GM18909 (cell line): ENCODE results near the gene JAG1.

ENCODE experiments used
- ATAC-seq: cut with Tn5 transposase; IDR thresholded peaks from one replicate; pipeline ENCODE4 v1.9.1; 2021; ENCODE audit warnings: mild to moderate bottlenecking; ENCODE audit not compliant: unreplicated experiment, poor library complexity

The JAG1 gene

DNA sequence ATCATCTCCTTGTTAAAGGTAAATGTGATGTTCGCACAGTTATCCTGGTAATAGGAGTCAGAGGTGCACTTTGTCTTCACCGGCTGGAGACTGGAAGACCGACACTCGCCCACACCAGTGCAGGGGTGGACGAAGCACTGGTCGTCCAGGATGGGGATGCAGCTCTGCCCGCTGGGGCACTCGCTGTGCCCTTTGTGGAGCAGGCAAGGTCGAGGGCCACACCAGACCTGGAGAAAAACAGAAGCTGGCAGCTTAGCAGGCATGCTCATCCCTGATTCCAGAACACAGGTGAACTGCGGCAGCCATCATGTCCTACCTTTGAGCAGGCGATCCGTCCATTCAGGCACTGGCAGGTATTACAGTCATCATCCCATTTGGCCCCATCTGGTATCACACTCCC is 32.3 kb downstream of the JAG1 start:
- ATAC-seq: no peak

DNA sequence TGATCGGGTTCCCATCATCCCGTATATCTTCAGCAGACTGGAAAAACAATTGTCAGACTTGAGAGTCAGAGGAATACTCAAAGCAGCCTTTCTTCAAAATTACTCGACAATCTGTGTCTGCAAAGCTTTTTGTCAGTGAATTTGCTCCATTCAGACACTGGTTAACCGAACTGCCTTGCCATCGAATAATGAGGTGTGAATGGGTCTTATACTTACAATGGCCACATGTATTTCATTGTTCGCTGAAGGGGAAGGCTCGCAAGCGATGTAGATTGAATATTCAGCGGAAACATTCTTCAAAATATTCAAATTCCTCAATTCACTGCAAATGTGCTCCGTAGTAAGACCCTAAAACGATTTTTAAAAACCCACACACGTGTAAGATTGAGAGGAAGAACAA is 32.9 kb downstream of the JAG1 start:
- ATAC-seq: no peak

DNA sequence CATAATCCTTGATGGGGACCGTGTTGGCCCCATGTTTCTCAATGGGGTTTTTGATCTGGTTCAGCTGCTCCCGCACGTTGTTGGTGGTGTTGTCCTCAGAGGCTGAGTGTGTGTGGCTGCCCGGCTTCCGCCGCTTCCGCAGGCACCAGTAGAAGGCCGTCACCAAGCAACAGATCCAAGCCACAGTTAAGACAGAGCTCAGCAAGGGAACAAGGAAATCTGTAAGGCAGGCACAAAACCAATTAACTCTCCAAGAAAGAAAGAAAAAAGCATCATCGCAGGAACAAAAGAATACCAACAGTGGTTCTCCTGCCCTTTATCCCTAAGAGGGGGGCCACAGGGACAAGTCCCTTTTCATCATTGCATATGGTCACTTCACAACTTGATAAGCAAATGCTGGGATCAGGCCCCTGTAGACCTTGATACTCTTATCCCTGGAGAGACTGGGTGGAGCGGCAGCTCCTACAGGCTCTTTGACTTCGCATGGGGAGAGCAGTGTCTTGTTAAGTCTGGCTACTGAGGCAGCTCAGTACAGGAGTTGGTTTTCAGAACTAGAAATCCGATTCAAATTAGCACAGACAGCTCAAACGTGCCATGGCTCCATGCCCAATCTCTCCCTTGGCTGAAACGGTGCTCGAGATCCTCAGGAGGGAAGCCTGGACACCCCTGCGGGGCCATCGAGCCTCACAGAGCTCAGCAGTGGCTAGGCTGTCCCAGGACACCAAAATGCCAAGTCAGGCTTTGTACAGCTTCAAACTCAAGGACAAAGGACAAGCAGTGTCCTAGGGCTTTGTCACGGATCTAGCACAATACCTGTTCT is 33.9 kb downstream of the JAG1 start:
- no peak for ATAC-seq

DNA sequence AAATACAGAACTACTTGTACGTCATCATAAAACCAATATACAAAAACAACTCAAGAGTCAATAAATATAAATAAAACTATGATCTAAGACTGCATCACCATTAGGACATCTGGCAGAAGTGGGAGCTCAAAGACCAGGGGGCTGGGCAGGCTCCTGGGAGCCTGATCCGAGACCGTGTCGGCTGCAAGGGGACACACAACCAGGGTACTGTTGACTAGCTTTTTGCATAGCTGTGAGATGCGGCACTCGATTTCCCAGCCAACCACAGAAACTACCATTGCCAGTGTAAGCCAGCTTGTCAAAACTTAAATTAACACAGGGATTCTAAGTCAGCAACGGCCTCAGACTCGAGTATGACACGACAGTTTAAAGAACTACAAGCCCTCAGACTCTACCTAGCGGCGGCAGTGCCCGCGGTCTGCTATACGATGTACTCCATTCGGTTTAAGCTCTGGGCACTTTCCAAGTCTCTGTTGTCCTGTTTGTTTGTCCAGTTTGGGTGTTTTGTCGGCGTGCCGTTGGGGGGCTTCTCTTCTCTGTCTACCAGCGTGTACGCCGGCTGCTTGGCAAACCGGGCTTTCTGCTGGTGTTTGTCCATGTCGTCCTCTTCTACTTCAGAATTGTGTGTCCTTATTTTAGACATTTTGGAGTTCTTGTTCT is 34.6 kb downstream of the JAG1 start:
- ATAC-seq: no peak

DNA sequence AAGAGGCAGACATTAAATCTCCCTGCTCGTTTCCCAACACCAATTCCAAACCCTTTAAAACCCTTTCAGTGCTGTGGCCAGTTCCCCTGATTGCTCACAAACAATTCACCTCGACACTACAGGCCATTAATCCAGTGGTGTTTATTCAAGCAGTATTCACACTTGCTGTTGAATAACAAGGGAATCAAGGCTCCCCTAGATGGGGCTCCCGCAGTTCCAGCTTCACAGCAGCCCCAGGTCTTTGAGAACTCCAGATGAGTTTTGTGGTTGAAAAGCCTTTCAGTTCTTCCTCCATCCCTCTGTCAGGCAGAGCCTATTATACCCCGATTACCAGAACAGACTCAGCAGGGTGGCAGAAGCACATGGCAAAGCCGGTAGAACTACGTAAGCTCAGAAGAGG is 36.2 kb downstream of the JAG1 start:
- ATAC-seq: no peak

DNA sequence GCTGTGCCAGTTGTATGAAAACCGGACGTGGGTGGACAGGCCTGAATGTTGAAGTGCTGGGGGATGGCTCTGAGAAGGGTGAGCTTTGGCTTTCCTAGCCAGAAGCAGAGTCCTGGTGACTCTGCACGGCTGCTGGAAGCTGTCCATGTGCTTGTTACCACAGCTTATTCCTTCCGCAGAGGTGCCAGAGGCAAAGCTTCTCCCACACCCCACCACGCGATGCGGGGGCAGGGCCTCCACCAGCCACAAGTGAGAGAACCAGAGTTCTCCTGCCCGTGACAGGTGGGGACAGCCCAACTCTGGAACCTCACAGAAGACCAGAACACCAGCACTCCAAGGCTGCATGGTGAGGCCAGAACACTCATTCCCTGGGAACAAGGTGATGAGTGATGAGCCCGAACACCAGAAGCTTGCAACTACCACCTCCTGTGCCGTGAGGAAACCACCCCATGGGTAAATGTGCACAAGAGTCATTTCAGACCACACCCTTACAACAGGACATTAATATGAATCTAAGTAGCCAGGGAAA is 36.7 kb downstream of the JAG1 start:
- no peak for ATAC-seq

DNA sequence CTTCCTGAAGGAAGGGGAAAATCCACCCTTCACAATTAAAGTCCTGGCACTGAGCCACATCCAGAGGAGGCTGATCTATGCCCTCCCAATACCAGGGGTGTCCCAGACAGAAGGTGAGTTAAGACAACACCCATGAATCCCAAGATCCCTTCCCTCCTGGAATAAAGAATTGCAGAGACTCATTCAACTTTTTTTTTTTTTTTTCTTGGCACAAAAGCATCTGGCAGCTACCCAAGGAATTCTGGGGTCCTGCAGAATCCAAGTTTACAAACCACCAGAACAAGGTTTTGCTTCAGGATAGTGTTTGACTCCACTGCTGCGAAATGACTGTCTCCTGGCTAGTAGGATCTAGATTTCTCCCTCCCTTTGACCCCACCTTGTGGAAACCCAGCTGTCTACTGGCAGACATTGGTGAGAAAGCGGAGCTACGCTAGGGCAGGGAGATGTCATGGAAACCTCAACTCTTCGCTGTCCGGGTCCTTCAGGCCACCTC is 37.4 kb downstream of the JAG1 start:
- no peak for ATAC-seq

DNA sequence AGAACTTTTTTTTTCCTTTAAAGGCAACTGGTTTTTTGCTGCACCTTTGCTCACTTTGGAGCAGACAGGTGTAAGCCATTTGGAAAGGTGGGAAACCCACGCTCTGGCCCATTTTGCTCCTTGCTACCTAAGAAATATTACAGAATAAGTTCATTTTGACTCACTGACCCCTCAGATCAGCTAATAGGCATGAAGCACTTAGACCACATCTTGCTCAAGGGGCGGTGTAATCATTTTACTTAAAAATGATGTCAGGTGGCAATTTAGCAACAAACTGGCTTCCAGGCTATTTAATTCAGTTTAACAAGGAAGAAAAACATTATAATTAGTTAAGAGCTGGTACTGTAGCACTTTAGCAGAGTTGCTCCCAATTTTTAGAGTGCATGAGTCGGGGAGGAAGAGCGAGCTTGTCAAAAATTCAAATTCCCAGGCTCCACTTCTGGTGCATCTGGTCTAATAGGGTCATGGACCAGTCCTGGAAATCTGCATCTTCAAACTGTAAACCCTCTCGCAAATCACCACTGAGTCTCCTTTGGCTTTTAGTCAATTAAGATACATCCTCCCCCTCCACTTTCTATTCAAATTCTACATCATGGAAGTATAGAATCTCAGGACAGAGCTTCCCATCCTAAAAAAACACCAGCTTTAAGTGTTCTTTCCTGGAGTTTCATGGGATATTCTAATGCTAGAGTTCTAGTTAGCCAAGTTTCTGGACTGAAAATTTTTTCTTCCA is 38.2 kb downstream of the JAG1 start:
- no peak for ATAC-seq

DNA sequence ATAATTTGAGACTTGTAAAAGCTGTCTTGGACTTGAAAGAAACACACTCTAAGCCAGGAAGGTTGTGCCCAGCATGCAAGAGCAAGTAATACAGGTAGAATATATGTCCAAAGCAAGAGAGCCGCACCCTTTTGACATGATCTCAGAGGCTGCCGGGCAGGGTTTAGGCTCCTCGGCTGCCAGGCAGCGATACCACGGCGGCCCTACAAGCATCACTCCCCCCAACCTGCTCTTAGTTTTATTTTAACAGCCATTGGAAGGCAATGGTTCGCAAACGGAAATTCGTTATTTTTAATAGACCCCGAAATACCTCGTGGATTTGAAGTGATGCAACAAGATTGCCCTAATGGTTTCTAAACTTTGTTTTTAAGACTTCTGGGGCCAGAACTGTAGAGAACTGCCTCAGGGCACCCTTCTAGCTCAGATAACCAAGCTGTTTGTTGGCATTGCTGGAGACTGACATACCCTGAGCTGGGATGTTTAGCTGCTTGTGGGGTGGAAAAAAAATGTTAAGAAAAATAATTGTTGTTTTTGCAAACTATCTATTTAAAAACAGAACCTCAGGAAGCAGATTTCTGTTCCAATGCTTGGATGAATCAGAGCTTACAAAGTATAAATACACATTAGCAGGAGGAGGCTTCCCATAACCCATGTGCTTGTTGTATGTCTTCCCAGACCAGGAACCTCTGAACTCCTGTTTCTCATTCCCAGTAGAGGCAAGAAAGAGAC is 39.0 kb downstream of the JAG1 start:
- ATAC-seq: no peak

DNA sequence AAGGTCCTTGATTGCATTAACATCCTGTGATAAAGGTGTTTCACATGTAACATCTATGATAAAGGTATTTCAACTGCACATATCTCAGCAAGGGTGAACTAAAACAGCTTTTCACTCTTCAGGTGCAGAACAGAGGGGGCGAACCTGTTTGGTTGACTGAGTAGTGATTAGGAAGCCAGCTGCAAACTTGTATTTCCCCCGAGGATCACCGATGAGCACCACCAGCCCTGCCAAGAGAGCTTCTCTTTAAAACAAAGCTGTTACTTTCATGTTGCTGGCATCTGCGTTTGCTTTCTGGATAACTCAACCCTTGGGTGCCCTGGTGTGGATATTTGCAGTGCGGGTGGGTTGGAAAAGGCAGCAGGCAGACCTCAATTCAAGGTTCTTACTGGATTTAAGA is 39.6 kb downstream of the JAG1 start:
- no peak for ATAC-seq

DNA sequence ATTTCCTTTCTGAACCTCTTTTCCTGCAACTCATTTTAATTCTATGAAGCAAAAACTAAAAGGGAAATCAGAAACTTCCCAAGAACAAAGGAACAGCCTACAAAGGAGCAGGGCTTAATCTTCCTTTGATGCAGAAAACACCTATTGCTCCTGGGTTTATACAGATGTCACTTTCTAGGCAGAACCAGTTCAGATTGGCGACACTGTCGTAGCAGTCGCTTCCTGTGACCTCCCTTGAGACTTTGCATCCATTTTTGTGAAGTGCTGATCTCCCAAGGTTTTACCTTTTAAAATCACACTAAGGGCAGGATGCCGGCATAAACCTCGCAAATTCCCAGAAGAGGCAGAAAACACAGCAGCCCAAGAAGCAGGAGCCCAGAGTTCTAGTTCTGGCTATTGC is 40.1 kb downstream of the JAG1 start:
- ATAC-seq: no peak

DNA sequence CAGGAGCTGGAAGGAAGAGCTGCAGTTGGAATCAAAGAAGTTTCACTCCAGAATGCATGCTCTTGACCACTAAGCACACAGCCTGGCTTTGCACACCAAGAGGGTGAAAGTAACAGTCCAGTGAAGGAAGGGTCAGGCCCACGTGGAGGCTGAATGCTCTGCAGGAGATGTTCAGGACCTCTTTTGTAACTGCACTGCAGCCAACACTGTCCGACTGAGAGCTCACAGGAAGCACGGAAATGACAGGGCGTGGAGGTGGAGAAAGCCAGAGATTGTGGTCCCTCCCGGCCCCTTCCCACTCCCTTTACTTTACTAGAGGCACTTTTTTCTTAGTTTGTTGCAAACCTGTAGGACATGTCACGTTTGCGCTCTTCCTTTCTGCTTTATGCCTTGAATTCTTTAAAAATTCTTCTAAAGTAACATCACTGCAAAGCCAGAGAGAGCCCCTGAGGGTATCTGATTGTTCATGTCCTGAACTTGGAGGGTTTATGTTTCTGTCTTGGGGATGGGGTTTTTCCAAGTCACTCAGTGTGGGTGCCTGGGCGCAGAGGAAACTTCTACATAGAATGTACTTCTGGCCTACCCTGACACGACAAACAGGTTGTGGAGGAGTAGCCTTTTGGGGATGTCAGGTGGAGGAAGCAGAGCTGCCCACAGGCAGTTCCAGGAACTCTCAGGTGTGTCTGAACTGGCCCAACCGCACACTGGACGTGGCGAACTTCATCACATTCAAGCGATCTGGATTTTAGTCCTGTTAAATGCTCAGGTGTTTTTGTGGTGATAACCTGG is 40.9 kb downstream of the JAG1 start:
- ATAC-seq: no peak

DNA sequence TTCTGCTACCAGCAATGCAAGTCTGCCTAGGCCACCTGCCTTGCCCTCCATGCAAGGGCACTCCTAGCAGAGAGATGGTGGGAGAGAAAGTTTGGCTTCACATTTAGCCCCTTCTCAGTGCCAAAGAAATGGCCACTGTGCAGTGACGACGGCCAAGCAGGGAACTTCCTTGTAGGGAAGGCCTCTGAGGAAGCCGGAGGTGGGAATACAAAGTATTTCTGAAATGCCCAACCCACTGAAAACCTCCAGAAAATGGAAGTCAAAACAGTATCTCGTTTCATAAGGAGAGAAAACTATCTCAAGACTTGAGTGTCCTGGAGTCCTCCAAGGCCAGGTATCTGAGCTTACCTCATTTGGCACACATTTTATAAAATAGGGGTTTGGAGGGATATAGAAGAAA is 42.7 kb downstream of the JAG1 start:
- no peak for ATAC-seq

DNA sequence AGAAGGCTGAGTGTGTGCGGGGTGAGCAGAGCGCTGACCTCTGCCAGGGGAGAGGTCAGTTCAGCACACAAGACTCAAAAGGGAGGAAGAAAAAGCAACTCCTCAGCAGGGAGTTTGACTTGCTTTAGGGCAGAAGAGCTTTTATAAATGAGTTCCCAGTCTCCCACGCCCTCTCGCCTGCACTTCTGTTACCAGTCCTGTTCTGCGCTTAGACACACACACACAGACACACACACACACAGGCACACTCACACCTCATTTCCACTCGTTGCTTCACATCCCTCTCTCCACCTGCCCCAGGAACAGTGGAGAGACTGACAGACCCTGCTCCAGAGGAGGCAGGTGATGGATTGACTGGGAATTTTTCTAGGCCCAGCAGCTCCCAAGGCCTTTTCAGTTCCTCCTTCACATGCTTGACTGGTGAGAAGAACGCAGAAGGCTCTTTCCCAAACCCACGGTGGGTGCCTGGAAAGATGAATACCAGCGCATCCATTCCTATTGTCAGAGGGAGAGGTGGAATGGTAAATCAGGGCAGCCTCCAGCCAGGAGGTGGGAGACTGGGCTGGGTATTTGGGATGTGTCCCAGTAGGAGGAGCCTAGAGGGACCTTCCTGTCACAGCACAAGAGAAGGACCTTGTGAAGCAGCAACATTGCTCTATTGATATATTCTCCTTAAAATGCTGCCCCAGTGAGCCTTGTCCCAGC is 43.7 kb downstream of the JAG1 start:
- ATAC-seq: no peak

DNA sequence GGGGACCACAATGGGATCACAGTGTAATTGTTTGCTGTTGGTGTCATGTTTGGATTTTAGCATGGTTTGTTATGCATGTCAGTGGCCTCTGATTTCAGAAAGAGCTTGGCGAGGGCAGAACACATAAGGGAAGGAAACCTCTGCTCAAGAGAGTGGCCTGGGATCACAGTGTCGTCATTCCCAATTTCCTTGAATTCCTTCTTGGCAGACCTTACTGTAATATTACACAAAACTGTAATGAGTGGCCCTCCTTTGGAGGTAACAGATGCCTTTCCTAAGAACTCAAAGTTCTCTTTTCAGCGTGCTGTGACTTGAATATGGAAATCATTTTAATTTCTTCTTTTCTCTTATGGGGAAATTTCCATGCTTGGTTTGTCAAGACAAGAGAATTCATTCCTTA is 46.9 kb downstream of the JAG1 start:
- ATAC-seq: no peak

DNA sequence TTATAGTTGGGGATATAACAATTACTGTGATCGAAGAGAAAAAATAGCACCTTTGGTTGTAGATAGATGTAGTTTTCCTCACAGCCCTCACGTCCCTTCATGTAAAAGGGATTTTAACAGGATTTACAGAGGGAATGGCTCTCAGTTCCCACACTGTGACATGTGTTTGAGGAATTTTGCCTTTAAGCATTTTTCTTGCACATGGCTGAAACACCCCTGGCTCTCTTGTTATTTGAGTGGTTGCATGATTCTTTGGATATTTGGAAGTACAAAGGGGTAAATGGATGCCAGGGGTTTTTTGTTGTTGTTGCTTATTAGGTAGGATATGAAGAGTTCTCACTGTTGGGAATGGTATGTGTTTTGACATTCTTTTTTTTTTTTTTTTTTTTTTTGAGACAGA is 48.2 kb downstream of the JAG1 start:
- no peak for ATAC-seq

DNA sequence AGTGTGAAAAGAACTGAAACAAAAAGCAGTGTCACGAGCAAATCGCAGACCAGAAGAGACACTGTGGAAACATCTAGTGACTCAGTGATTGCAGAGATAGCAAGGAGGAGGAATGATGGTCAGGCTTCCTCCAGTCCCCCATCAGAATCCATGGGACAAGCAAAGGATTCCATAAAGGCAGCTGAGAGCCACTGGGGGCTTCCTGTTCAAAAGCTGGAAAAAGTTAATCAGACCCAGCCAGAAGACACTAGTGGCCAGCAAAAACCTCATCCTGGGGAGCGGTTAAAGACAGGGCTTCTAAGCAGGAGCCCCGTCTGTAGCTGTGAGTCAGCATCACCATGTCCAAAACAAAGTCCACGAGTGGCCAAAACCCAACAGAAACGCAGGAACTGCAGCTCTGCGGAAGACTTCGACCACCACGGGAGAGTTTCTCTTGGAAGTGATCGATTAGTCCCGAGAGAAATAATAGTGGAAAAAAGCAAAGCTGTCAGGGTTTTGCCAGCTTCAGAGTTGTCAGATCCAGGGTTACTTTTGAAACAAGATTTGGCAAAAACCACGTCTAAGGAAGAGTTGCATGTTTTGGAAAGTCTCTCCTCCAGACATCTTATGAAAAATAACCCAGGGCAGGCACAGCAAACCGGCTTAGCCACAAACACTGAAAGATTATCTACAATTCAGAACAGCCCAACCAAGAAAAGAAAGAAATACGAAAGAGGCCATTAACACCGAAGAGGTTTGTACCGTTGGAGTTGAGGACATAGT is 51.0 kb downstream of the JAG1 start:
- ATAC-seq: no peak

DNA sequence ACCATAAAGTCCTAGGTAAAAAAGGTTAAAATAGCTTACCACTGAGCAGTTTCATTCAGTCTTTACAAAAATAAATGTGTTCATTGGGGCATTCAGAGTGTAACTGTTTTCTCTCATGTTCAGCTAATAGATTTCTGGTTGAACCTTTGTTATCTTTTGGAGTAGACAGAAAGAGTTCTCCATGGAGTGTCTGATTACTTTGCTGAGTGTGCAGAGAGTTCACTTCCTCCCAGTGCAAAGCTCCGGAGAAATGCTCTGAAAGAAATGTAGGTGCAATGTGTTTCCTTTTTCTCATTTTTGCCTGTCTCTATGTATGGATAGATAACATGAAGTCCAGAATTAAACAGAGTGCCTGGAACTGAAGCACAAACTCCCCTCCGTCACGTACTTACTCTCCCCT is 52.6 kb downstream of the JAG1 start:
- no peak for ATAC-seq
